MCF 10A (cell line): ENCODE results near the gene APBA2. TPM values are rescaled to one million over a fixed set of nuclear protein-coding genes. Genes with fewer than 3 reads are reported as not detected.
"Not testable (repeated sequence)": the region's sequence is repeated elsewhere in the genome, so short reads cannot be mapped to it uniquely, and the experiment has no call there.

Experiments used
- BruUV-seq: library from RNA; stranded (reverse); fragments of 400-500 nt; replicated peaks from 2 replicates; lab custom pipeline; 2021; lab: Mats Ljungman, UMichigan
- CTCF ChIA-PET: fragments of 300-600 bp; sonication (Branson Sonifier 250); formaldehyde crosslinking; extraction: SDS; loops from one replicate; lab custom pipeline; 2021; ENCODE audit warnings: antibody characterized with exemption, inconsistent platforms; lab: Yijun Ruan, JAX
- POLR2A ChIA-PET: fragments of 300-600, 350-650 bp; sonication (Branson Sonifier 250); formaldehyde crosslinking; extraction: SDS; loops from one replicate; lab custom pipeline; 2020; ENCODE audit warnings: antibody characterized with exemption, inconsistent platforms; lab: Yijun Ruan, JAX
- DNase-seq: peaks from one replicate; pipeline ENCODE4 v3.0.0-alpha.2; 2018; ENCODE audit not compliant: unreplicated experiment
- H3K27ac Mint-ChIP-seq: one replicate; pipeline ENCODE4 v1.8.0; 2022; ENCODE audit warnings: mild to moderate bottlenecking, low read depth, mixed read lengths; ENCODE audit not compliant: unreplicated experiment
- H3K27me3 Mint-ChIP-seq: one replicate; pipeline ENCODE4 v1.8.0; 2022; ENCODE audit warnings: mixed read lengths; ENCODE audit not compliant: insufficient read depth, unreplicated experiment
- H3K36me3 Mint-ChIP-seq: one replicate; pipeline ENCODE4 v1.8.0; 2022; ENCODE audit warnings: mild to moderate bottlenecking, moderate library complexity, mixed read lengths; ENCODE audit not compliant: insufficient read depth, unreplicated experiment
- H3K4me1 Mint-ChIP-seq: one replicate; pipeline ENCODE4 v1.8.0; 2022; ENCODE audit warnings: mixed read lengths; ENCODE audit not compliant: insufficient read depth, unreplicated experiment
- H3K4me3 Mint-ChIP-seq: one replicate; pipeline ENCODE4 v1.8.0; 2022; ENCODE audit warnings: mild to moderate bottlenecking, moderate library complexity, mixed read lengths; ENCODE audit not compliant: unreplicated experiment
- H3K9me3 Mint-ChIP-seq: one replicate; pipeline ENCODE4 v1.8.0; 2022; ENCODE audit warnings: mixed read lengths; ENCODE audit not compliant: unreplicated experiment
- intact Hi-C: fragments of 100-400 bp; cut with micrococcal nuclease; formaldehyde crosslinking; loops from 2 replicates; pipeline ENCODE4 v1.14.1; 2022
- total RNA-seq: library from RNA; stranded (reverse); gene quantifications from 2 replicates; pipeline ENCODE4 v1.2.3, GENCODE V29; 2022
- TF ChIP-seq, protein P1 (sequence below): fragments of 200-600 bp; IDR thresholded peaks from one replicate; pipeline ENCODE4 v1.8.0; 2022; ENCODE audit warnings: antibody characterized with exemption, mild to moderate bottlenecking; ENCODE audit not compliant: unreplicated experiment

The APBA2 gene
- total RNA-seq, 1 experiment from 2014 or later, result not detected

DNA sequence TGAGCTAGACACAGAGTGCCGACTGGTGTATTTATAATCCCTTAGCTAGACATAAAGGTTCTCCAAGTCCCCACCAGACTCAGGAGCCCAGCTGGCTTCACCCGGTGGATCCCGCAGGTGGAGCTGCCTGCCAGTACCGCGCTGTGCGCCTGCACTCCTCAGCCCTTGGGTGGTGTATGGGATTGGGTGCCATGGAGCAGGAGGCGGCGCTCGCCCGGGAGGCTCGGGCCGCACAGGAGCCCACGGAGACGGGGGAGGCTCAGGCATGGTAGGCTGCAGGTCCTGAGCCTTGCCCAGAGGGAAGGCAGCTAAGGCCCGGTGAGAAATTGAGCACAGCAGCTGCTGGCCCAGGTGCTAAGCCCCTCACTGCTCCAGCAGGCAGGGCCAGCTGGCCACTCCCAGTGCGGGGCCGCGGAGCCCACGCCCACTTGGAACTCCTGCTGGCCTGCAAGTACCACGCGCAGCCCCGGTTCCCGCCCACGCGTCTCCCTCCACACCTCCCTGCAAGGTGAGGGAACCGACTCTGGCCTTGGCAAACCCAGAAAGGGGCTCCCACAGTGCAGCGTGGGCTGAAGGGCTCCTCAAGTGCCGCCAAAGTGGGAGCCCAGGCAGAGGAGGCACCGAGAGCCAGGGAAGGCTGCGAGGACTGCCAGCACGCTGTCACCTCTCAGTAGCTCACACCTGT, 274.1 kb downstream of the APBA2 start:
- Mint-ChIP-seq H3K4me3 (no peak overlapping the region), H3K27me3 (peaks cover 36% of the 10 kb centered on the region), H3K27ac (no peak overlapping the region), H3K9me3 (peaks cover 9% of the 10 kb centered on the region), H3K4me1 (peaks cover 6% of the 10 kb centered on the region), H3K36me3 (no peaks in the 10 kb centered on the region)
- no TSS peak for BruUV-seq
- no peak for DNase-seq
- intact Hi-C loops, result no loop called here
- ChIA-PET CTCF (no interaction called here), POLR2A (no interaction called here)
- TF ChIP-seq, protein P1, sequence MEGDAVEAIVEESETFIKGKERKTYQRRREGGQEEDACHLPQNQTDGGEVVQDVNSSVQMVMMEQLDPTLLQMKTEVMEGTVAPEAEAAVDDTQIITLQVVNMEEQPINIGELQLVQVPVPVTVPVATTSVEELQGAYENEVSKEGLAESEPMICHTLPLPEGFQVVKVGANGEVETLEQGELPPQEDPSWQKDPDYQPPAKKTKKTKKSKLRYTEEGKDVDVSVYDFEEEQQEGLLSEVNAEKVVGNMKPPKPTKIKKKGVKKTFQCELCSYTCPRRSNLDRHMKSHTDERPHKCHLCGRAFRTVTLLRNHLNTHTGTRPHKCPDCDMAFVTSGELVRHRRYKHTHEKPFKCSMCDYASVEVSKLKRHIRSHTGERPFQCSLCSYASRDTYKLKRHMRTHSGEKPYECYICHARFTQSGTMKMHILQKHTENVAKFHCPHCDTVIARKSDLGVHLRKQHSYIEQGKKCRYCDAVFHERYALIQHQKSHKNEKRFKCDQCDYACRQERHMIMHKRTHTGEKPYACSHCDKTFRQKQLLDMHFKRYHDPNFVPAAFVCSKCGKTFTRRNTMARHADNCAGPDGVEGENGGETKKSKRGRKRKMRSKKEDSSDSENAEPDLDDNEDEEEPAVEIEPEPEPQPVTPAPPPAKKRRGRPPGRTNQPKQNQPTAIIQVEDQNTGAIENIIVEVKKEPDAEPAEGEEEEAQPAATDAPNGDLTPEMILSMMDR, result no peak

DNA sequence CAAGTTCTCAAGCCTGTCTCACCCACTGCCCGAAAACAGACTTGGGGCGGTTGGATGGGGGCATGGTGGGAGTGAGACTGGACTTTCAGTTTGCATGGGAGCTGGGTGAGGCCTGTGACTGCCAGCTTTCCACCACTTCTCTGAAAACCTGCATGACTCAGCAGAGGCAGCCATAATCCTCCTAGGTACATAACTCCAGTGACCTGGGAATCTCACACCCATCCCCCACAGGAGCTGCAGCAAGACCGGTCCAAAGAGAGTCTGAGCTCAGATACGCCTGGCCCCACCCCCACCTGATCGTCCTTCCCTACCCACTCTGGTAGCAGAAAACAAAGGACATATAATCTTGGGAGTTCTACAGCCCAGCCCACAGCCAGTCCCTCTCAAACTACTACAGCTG, 276.6 kb downstream of the APBA2 start:
- POLR2A ChIA-PET, result interaction anchor here (1.4 kb wide), 1 partner anchor 9 kb away, joined by 3 read pairs; no protein-coding TSS in a partner anchor
- CTCF ChIA-PET, result interaction anchor here (0.9 to 2.1 kb wide), 2 partner anchors 22 to 461 kb away, joined by 3 to 6 read pairs; no protein-coding TSS in a partner anchor
- Mint-ChIP-seq H3K4me3 (no peak overlapping the region), H3K4me1 (peaks cover 6% of the 10 kb centered on the region), H3K9me3 (peaks cover 15% of the 10 kb centered on the region), H3K36me3 (no peaks in the 10 kb centered on the region), H3K27ac (no peak overlapping the region), H3K27me3 (peaks cover 61% of the 10 kb centered on the region)
- no peak for DNase-seq
- no TSS peak for BruUV-seq
- intact Hi-C loops, result no loop called here
- TF ChIP-seq, protein P1, result no peak

DNA sequence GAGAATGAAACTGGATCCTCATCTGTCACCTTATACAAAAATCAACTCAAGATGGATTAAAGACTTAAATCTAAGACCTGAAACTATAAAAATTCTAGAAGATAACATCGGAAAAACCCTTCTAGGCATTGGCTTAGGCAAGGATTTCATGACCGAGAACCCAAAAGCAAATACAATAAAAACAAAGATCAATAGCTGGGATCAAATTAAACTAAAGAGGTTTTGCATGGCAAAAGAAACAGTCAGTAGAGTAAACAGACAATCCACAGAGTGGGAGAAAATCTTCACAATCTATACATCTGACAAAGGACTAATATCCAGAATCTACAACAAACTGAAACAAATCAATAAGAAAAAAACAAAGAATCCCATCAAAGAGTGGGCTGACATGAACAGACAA, 281.3 kb downstream of the APBA2 start:
- CTCF ChIA-PET, H3K36me3 Mint-ChIP-seq, POLR2A ChIA-PET, DNase-seq, intact Hi-C loops, H3K27ac Mint-ChIP-seq, BruUV-seq, H3K4me3 Mint-ChIP-seq, H3K4me1 Mint-ChIP-seq: not testable (repeated sequence)
- Mint-ChIP-seq H3K9me3 (peaks cover 16% of the 10 kb centered on the region), H3K27me3 (peaks cover 89% of the 10 kb centered on the region)

Other genes starting within 250 kb of the APBA2 start
- 1.2 and 1.6 TPM in 2 replicates for gene GOLGA8M, start 173.6 kb upstream of the APBA2 start, total RNA-seq
- not detected in 2 replicates for gene GOLGA6L7, start 37.3 kb upstream of the APBA2 start, total RNA-seq